Islet precursor cell (in vitro differentiated cells): Measurements from ENCODE around the gene GET4.

ENCODE experiments used
- DNase-seq: peaks from one replicate; pipeline ENCODE4 v3.0.0-alpha.2; 2018

Gene GET4

GRCh38 chr7:876077-876971, at the start of gene GET4:
GET4 (plus strand) TSS chr7:876554; CDS start chr7:876646, 92 bp downstream.
- peak; percentile 97 for DNase-seq

GRCh38 chr7:828793-829561, 47.4 kb upstream of the GET4 start:
- no peak for DNase-seq

GRCh38 chr7:830069-830468, 46.3 kb upstream of the GET4 start:
- no peak for DNase-seq

GRCh38 chr7:831596-832166, 44.7 kb upstream of the GET4 start:
- no peak for DNase-seq

- peak; percentile 77 for DNase-seq
Measured at GRCh38 chr7:832167-832967, 44.0 kb upstream of the GET4 start, which contains the start of gene SUN1. SUN1 (plus strand) TSS chr7:832476; CDS start chr7:832525, 49 bp downstream.

GRCh38 chr7:832968-833424, 43.4 kb upstream of the GET4 start:
- no peak for DNase-seq

GRCh38 chr7:833601-834258, 42.6 kb upstream of the GET4 start:
- DNase-seq: no peak

- no peak for DNase-seq
Measured at GRCh38 chr7:834277-834676, 42.1 kb upstream of the GET4 start.

GRCh38 chr7:835021-835420, 41.3 kb upstream of the GET4 start:
- no peak for DNase-seq

GRCh38 chr7:835485-836401, 40.6 kb upstream of the GET4 start:
- DNase-seq: no peak

GRCh38 chr7:836429-836828, 39.9 kb upstream of the GET4 start:
- DNase-seq: peak; percentile 77

GRCh38 chr7:837001-837400, 39.4 kb upstream of the GET4 start:
- DNase-seq: no peak

- no peak for DNase-seq
Measured at GRCh38 chr7:840001-840600, 36.3 kb upstream of the GET4 start.

GRCh38 chr7:841943-842342, 34.4 kb upstream of the GET4 start:
- DNase-seq: no peak

- no peak for DNase-seq
Measured at GRCh38 chr7:842431-843031, 33.8 kb upstream of the GET4 start.

- no peak for DNase-seq
Measured at GRCh38 chr7:843230-843629, 33.1 kb upstream of the GET4 start.

GRCh38 chr7:844043-844442, 32.3 kb upstream of the GET4 start:
- no peak for DNase-seq

GRCh38 chr7:844514-844913, 31.8 kb upstream of the GET4 start:
- DNase-seq: no peak

GRCh38 chr7:845091-845490, 31.3 kb upstream of the GET4 start:
- no peak for DNase-seq

- DNase-seq: no peak
Measured at GRCh38 chr7:845731-846130, 30.6 kb upstream of the GET4 start.
